GM21423 (cell line): Measurements from ENCODE around the gene LDLRAD1.
"Not testable (repeated sequence)": the region's sequence is repeated elsewhere in the genome, so short reads cannot be mapped to it uniquely, and the experiment has no call there.

ENCODE experiments used
- ATAC-seq: cut with Tn5 transposase; IDR thresholded peaks from one replicate; pipeline ENCODE4 v1.9.1; 2021; ENCODE audit warnings: mild to moderate bottlenecking, moderate library complexity; ENCODE audit not compliant: unreplicated experiment

LDLRAD1 gene

DNA sequence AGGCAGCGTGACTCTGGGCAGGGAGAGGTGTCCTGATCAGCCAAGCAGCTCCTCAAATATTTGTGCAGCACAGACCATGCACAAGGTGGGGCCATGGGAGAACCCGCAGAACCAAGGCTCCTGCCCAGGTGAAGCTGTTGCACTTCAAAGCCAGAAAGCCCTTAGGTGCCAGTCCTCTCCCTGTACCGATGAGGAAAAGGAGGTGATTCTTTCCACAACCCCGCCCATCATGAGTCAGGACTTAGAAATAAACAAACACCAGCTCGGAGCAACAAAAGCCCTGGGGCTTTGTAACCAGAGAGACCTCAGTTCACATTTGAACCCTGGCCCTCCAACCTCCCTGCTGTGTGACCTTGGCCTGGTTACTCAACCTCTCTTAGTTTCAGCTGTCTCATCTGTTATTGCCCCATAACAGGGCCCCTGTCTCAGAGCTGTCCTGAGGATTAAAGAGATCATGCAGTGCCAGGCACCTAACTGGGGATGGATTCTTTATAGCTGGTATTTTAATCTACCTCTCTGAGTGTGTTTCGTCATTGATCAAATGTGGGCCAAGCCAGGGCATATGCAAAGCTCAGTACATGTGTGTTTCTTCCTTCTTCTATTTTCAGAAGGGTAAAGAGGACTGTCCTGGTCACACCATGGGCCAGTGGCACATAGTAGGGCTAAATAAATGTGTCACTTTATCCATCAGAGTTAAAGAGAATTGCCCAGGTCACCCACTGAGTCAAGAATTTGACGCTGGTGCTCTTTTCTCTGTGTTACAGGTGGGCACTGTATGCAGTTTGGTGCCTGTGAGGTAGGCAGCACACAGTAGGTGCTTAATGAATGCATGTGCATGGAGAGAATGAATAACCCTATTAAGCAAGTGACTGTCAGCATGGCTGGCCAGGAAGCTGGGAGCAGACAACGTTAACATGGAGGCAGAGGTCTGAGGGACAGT, 1.4 kb downstream of the LDLRAD1 start:
- no peak for ATAC-seq

DNA sequence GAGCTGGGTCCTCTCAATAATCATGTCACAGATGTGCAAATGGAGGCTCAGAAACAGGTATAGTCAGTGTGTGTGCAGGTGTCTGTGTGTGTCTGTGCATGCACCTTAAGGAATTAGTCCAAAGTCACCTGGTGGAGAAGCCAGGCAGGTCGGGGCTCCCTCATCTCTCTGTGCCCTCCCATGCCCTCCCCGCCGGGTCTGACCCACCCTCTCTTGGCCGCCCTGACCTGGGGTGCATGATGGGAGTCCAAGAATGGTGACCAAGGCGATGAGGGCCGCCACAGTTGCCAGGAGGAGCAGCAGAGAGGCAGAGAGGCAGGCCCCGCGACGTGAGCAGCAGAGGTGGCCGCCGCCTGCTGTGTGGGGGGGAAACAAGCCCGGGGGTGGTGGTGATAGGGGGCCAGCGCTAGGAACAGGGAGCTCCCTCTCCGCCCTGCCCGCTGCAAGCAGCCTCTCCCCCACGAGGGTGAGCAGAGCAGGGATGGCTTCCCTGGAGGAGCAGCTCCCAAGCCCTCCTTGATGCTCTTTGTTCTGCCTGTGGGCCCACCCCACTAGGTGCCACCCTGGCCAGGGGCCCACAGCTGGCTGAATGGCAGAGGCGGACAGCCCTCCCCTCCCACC, 3.9 kb downstream of the LDLRAD1 start:
- no peak for ATAC-seq

DNA sequence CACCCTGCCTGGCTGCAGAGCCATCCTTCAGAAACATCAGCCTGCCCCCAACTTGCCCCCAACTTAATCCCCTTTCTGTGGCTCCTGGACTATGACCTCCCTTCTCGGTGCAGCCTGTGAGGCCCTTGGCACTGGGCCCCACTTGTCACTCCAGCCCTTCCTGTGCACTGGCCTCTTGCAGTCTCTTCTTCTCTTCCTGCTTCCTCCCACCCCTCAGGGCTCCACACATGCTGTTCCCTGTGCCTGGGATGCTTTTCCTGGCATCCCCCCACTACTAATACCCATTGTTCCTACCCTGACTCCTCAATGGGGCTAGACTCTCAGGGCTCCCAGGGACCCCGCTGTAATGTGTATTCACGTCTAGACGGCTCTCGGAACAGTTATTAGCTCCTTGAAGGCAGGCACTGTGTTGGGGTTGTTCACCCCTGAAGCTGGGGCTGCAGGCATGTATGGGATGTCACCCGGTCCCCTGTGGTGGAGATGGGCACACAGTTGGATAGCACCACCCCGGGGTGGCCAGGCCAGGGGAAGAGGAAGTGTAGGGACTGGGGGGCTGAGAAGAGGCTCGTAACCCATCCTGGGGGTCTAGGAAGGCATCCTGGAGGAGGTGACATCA, 4.5 kb downstream of the LDLRAD1 start:
- no peak for ATAC-seq

DNA sequence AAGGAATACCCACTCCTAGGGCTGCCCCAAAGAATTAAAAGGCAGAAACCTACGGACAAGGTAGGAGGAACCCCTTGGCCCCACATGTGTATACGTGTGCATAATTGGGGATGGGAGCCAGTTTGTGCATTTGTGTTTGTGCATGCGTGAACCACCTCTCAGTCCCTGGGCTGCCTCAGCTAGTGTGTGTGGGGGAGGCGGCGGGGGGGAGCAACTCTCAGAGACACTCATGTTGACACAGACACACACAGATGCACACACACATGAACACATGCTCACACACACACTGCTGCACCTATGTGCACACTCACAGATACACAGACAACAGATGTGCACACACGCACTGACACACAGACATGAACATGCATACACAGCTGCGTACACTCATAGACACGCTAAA, 5.1 kb downstream of the LDLRAD1 start:
- no peak for ATAC-seq

DNA sequence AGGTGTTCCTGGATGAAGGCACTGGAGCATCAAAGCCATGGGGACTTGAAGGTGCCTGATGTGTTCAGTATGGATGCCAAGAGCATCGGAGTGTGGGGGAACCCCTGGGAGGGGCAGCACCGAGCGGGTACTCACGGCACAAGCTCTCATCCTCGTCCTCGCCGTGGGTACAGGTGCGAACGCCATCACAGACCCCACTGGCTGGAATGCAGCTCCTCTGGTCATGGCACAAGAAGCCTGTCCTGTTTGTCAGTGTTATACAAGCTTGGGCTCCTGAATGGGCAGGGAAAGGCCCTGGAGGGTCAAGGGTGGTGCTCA, 6.0 kb downstream of the LDLRAD1 start:
- ATAC-seq: no peak

DNA sequence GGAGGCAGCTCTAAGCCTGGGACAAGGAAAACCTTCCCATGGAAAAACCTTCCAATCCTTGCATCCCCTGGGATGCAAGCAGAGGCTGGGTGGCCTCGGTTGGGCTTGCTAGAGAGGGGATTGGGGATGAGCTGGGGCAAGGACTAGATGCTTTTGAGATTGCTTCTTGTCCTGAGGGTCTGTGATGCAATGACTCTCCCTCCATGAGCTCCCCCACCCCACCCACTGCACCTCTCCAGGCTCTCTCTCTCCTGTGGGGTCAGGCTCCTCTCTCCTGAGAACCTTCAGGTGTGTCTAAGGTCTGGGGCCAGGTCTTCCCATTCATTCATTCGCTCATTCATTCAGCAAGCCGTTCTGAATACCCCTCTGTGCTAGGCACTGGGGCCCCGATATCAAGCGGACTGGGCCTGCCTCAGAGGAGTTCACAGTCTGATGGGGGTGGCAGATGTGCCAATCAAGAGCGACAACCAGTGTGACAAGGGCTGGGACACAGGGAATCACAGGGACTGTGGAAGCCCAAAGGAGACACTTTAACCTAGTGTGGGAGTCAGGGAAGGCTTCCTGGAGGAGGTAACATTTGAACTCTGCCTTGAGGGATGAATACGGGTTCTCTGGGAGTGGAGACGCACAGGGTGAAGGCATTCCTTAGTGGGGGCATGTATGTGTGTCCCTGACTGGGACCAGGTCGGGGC, 6.5 kb downstream of the LDLRAD1 start:
- ATAC-seq: no peak

DNA sequence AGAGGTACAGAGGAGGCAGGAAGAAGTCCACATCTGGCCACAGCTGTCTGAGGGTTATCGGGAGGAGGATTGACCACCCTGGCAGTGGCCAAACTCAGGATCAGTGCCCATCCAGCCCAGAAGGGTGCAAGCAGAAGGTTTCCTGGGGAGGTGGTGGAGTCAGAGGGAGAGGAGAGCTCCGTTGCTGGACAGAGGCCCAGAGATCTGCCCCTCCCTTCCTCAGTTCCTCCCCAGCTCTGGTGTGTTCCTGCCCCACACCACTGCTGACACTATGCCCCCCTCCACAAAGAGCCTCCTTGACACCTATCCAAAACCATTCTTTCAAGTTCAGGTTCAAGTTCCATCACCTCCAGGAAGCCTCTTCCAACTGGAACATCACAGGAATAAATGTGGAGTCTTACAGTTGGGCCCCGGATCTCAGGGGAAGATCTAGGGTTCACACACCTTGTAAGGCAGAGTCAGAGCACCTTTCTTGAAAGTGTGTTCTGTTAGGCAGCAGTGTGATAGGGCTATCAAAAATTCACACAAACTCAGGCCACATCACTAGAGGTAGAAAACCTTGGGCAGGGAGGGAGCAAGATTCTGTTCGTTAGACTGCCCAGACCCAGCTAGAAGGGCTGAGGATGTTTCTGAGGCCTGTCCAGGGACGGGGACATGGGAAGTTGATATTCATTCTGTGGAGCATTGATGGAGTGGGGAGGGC, 7.4 kb downstream of the LDLRAD1 start:
- no peak for ATAC-seq

DNA sequence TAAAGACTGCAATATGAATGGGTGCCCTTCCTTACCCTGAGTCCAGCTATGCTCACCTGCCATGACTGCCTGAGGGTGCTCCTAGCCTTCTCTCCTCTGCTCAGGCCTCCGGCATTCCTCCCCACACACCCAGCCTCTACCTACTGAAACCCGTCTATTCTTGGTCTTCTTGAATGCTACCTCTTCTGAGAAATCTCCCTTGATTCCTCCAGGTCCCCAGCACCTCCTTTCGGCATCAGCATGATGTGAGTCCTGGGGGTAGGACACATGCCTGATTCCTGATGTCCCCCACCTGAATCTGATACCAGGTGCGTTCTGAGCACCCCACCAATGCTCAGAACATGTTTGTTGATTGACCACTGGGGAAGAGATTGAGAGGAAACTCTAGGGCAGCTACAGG, 8.6 kb downstream of the LDLRAD1 start:
- ATAC-seq: no peak

DNA sequence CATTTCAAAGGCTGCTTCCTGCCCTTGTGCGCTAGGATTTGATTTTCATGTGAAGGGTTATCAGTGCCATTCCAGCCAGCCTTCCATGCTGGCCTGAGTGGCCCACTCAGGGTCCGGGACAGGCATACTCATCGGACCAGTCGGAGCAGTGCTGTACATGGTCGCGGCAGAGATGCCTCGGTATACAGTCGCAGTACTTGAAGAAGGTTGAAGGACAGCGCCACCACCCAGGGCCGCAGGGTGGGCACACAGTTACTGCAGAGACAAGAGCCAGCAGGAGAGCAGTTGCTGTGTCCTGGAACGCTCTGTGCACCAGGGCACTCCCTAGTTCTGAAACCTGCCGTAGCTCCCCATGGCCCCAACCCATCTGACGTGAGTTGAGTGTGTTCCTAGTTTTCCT, 9.1 kb downstream of the LDLRAD1 start:
- ATAC-seq: no peak

DNA sequence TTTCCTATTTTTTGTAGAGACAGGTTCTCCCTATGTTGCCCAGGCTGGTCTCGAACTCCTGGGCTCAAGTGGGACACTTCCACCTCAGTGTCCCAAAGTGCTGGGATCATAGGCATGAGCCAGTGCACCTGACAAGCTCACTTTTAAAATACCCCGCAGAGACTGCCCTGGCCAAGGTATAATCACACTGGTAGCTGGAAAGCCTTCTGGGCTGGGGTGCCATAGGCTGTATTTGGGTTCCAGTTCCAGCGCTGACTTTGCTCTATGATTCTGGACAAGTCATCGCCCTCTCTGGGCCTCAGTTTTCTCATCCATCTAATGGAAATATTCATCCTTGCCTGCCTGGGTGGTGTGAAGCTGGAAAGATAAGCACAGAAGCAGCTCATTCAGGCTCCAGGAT, 10.4 kb downstream of the LDLRAD1 start:
- no peak for ATAC-seq

DNA sequence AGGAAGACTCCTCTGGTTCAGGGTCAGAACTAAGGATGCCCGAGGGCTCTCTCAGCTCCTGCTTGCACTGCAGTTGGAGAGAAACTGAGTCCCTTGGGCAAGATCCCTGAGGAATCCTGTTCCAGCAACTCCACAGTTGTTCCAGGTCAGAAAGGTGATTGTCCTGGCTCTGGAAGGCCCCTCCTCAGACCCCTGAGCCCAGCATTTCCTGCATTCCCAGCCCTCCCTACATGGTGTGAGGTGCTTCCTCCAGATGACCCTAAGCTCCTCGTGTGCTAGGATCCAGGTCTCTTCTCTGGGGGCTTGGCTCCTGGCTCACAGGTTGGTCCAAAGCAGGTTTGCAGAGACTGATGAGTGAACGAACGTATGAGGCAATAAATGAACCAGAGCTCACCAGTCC, 11.5 kb downstream of the LDLRAD1 start:
- no peak for ATAC-seq

DNA sequence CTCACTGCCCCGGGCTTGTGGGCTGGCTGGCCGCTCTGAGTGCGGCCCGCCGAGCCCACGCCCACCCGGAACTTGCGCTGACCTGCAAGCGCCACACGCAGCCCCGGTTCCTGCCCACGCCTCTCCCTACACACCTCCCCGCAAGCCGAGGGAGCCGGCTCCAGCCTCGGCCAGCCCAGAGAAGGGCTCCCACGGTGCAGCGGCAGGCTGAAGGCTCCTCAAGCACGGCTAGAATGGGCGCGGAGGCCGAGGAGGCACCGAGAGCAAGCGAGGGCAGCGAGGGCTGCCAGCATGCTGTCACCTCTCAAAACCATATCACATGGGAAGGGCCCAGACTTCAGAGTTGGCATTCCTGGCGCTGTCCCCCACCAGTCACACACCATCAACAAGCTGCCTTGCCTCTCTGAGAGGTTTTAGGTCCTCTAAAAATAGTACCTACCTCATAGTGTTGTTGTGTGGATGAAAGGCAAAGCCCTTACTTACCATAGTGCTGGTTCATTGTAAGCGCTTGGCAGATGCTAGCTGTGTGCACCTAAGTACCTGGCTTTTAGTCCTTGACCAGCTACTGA, 13.4 kb downstream of the LDLRAD1 start:
- ATAC-seq: no peak

DNA sequence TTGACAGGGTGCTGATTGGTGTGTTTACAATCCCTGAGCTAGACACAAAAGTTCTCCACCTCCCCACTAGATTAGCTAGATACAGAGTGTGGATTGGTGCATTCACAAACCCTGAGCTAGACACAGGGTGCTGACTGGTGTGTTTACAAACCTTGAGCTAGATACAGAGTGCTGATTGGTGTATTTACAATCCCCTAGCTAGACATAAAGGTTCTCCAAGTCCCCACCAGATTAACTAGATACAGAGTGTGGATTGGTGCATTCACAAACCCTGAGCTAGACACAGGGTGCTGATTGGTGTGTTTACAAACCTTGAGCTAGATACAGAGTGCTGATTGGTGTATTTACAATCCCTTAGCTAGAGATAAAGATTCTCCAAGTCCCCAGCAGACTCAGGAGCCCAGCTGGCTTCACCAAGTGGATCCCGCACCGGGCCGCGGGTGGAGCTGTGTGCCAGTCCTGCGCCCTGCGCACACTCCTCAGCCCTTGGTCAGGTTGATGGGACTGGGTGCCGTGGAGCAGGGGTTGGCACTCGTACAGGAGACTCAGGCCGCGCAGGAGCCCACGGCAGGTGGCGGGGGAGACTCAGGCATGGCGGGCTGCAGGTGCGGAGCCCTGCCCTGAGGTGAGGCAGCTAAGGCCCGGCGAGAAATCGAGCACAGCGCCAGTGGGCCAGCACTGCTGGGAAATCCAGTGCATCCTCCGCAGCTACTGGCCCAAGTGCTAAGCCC, 14.1 kb downstream of the LDLRAD1 start:
- ATAC-seq: not testable (repeated sequence)

DNA sequence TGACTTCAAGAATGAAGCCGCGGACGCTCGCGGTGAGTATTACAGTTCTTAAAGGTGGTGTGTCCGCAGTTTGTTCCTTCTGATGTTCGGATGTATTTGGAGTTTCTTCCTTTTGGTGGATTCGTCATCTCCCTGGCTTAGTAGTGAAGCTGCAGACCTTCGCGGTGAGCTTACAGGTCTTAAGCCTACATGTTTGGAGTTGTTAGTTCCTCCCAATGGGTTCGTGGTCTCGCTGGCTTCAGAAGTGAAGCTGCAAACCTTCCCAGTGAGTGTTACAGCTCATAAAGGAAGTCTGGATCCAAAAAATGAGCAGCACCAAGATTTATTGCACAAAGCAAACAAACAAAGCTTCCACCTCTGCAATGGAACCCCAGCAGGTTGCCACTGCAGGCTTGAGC, 14.7 kb downstream of the LDLRAD1 start:
- ATAC-seq: no peak

DNA sequence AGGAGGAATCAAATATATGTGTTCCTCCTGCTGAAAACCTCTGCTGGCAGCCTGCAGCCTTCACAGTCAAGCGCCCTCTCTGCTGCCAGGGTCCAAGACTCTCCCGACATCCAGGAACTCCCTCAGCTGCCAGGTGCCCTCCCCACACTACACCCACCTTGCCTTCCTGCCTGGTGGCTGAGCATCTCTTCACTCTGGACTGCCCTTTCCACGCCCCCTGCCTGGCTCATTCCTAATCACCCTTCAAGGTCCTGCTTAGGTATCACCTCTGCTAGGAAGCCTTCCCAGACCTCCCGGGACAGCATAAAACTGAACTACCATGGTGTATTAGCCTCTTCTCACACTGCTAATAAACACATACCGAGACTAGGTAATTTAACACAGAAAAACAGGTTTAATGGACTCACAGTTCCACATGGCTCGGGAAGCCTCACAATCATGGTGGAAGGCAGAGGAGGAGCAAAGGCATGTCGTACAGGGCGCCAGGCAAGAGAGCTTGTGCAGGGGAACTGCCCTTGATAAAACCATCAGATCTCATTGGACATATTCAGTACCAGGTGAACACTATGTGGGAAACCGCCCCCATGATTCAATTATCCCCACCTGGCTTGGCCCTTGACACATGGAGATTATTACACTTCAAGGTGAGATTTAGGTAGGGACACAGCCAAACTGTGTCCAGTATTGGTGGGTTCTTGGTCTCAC, 15.3 kb downstream of the LDLRAD1 start:
- ATAC-seq: no peak

DNA sequence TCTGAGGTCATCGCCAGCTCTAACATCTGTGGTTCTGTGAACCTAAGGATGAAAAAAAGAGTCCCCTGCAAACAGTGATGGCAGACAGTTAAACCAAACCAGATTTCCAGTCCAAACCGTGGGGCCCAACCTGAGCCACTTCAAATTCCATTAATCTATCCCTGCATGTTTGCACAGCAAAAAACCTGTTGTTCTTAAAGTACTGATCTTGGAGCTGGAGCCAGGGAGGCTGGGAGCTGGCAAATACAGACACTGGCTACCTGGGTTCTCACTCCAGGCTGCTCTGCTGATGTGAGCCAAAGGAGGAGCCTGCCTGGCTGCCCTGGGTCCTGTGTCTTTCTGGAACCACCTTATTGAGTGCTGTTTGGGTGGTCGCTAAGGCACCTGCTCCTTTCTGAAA, 16.4 kb downstream of the LDLRAD1 start:
- ATAC-seq: no peak

DNA sequence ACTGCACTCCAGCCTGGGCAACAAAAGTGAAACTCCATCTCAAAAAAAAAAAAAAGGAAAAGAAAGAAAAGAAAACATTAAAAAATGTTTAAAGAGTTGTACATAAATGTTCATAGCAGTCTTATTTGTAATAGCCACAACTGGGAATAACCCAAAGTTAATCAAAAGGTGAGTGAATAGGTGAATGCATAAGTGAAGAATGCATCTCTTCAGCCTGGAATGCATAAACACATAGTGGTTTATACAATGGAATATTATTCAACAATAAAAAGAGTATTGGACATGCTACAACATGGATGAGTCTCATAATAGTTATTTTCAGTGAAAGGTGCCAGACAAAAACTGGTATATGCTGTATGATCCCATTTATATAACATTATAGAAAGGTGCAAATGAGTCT, 18.1 kb downstream of the LDLRAD1 start:
- no peak for ATAC-seq

DNA sequence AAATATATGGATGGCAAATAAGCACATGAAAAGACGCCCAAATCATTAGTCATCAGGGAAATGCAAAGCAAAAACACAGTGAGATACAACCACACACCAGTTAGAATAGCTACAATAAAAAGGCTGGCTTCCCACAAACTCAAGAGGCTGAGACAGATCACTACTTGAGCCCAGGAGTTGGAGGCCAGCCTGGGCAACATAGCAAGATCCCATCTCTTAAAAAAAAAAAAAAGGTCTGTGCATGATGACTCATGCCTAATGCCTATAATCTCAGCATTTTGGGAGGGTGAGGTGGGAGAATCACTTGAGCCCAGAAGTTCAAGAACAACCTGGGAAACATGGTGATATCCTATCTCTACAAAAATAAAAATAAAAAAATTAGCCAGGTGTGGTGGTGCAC, 19.8 kb downstream of the LDLRAD1 start:
- ATAC-seq: no peak

DNA sequence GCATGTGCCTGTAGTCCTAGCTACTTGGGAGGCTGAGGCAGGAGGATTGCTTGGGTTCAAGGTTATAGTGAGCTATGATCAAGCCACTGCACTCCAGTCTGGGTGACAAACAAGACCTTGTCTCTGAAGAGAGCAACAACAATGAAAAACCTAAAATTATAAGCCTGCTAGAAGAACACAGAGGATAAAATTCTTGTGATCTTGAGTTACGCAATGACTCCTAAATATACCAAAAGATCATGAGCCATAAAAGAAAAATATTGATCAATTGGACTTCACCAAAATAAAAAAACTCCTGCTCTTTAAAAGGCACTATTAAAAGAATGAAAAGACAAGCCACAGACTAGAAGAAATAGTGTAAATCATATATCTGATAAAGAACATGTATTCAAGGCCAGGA, 22.3 kb downstream of the LDLRAD1 start:
- no peak for ATAC-seq
